Hematopoietic multipotent progenitor cell treated with erythropoietin and hydrocortisone succinate and interleukin-3 and kit ligand, for 8 days (in vitro differentiated cells): ENCODE measurements around the gene GARIN6.
"Not testable (repeated sequence)": the region's sequence is repeated elsewhere in the genome, so short reads cannot be mapped to it uniquely, and the experiment has no call there.

Experiments
- DNase-seq: peaks from one replicate; pipeline ENCODE4 v3.0.0-alpha.2; 2015

The GARIN6 gene

DNA sequence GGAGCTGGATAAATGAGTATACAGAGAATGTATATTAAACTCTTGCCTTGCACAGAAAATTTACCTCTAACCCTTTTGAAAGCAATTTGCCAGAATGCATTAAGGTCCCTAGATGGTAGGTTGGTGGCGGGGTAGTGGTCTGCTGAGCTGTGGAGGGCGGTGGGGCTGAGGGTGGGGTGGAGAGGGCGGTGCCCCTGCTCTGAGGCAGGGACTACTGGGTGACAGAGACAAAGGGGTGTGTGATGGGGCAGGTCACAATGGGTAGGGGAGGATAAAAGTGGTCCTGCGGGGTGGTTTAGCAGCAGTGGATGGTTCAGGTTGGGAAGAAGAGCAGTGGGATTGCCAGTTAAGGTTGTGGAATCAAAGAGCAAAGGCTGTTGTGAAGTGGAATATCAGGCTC, at the start of gene GARIN6:
TSS of gene GARIN6 (plus strand) at position 301 of the 400 bp plus-strand sequence. CDS start 422 bp downstream, outside the sequence.
- DNase-seq: no peak

DNA sequence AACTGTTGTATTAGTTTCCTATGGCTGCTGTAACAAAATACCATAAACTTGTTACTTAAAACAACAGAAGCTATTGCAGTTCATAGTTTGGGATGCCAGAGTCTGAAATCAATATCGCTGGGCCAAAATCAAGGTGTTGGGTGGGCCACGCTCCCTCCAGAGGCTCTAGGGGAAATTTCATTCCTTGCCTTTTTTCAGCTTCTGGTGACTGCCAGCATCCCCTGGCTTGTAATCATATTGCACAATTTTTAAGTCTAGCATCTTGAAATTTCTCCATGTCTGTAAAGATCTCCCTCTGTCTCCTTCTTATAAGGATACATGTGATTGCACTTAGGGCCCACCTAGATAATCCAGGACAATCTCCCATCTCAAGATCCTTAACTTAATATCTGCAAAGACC, 48.8 kb upstream of the GARIN6 start:
- DNase-seq: no peak

DNA sequence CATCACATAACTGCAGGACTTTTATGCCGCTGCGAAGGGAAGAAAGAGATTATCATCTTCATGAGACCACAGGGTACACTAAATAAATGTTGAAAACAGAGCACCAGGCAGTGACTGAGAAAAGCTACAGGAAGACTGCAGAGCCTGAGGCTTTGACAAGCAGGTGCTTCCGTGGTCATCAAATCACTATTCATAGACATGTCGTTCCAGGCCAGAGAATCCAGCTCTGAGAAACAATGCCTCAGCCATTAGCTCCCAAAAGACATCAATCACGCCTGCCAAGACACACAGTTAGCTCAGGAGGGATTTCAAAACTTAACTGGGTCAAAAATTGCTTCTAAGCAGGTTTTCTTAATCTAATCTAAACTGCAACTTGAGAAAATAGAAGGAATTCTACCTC, 47.2 kb upstream of the GARIN6 start:
- no peak for DNase-seq

DNA sequence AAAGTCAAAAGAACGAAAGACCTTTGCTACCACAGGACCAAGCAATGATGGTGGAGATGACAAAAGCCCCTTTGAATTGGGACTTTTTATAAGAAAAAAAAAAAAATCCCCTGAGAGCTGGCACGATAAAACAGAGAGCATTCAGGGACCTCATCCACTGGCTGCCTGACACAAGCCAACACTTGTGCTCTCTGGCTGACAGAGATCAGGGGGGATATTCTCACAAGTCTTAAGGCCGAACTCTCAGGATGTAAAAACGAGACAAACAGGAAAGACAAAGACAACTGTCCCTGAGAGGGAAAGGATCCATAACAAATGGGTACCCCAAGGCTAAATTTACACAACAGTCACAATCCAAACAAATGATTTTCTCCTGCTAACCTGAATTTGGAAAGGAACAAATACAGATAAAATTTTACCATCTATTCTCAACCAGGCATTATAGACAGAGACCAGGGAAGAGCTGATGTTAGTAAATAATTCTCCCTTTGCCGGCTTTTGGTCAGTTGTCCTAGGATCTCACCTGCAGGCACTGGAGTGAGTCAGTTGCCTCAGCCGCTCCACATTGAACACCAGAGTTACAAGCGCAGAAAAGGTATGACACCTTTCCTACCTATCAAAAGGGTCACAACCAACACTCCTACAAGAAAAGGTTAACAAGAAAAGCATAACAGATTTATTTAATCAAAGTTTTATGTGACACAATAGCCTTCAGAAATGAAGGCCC, 37.9 kb upstream of the GARIN6 start:
- DNase-seq: no peak

DNA sequence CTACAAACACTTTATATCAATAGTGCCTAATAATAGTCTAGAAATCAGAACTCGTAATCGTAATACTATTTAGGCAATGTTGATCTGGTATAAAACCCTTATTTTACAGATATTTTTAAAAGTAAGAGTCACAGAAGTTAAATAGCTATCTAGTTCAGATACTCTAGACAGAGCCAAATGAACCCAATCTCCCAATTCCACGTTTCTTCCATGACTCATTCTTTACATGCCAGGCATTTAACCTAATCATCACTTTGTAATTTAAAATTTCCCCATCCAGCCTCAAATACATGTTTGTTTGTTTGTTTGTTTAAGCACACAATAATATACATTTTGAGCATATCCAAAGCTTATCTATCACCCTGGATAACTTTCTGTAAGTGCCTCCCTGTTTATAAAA, 36.4 kb upstream of the GARIN6 start:
- DNase-seq: no peak

DNA sequence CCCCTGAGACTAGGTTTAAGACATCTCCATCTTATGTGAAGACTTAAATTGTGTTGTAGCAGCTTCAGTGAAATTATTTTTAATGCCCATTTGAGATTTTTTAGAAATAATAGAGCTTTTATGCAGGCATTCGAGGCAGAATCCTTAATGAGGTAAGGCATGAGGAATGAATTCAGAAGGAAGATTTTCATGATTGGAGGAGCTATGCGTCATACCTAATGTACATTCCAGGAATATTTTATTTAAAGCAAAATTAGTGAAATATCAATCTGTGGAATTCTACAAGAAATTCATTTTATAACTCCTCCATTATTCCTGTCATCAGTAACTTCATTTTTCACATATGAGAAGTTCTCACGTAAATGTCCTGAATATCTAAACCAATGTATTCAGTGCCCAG, 36.0 kb upstream of the GARIN6 start:
- no peak for DNase-seq

DNA sequence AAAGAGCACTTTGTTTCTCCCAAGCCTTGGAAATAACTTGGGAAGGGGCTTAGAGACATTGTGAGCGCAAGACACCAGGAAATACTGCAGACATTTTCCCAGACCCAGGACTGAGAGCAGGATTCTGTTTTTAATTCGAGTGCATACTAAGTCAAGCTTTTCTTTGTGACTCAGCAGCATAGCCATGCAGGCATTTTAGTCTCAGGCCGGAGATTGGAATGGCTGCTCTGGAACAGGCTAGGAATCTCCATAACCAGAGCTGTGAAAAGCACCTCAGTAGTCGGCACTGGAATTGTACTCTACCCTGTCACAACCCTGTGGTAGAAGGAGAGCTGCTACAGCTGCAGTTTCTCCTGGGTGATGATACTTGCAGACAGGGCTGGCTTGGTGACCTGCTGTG, 28.9 kb upstream of the GARIN6 start:
- DNase-seq: no peak

DNA sequence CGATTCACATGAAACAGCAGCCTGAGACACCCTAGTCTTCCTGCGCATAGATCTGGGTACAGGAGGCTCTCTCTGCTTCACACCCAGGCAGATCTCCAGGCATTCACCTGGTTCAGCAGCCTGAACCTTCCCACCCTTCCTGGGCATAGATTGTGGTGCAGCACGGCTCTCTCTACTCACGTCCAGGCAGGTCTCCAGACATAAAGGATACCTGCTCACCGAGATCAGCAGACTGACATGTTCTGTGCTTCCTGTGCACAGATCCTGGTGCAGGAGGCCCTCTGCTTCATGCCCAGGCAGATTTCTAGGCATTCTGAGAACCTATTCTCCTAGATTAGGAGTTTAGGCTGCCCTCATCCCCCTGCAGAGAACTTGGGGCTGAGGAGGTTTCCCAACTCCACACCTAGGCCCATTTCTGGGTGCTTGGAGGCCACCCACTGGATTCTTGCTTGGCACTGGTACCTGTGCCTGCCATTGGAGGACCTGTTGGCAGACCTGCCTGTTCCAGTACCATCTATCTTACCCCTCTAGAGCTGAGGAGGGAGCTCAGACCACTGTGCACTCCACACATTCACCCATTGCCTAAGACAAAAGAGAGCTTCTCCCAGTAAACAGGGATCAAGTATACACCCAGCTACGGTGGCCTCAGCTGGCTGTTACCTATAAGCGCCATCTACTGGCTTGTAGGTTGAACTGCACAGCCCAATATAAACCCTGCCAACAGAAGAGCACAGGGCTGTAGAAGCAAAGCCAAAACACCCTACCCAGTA, 28.0 kb upstream of the GARIN6 start:
- DNase-seq: peak; percentile 32

DNA sequence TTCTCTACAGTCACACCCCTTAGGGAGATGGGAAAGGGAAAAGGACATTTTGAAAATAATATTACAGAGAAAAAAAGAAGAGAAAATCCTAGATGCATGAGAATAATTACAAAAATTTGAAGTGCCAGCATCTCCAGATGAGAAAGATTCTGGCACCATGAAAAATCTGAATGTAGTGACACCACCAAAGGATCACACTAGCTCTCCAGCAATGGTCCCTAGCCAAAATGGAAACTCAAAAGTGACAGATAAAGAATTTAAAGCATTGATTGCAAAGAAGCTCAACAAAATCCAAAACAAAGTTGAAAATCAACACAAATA, 27.4 kb upstream of the GARIN6 start:
- no peak for DNase-seq

DNA sequence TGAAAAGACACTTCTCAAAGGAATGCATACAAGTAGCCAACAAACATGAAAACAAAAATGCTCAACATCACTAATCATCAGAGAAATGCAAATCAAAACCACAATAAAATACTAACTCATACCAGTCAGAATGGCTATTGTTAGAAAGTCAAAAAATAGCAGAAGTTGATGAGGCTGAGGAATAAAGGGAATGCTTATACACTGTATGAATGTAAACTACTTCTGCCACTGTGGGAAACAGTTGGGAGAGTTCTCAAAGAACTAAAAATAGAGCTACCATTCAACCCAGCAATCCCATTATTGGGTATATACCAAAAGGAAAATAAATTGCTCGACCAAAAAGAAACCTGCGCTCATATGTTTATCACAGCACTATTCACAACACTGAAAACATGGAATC, 23.0 kb upstream of the GARIN6 start:
- DNase-seq: not testable (repeated sequence)

DNA sequence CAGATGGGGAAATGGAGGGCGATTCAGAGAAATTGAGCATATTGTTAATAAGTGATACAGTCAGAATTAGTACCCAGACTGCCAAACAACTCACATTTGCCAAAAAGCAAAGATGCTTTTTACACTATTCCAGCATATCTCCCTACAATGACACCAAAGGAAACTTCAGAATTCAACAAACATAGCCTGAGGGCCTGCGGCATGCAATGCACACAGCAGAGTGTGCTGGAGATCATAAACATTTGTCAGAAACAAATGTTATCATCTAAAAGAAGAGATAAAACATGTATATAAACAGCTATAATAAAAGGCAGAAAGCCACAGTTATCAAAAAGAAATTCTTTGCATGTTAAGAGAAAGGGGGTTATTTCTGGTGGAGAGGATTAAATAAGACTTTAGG, 20.1 kb upstream of the GARIN6 start:
- no peak for DNase-seq

DNA sequence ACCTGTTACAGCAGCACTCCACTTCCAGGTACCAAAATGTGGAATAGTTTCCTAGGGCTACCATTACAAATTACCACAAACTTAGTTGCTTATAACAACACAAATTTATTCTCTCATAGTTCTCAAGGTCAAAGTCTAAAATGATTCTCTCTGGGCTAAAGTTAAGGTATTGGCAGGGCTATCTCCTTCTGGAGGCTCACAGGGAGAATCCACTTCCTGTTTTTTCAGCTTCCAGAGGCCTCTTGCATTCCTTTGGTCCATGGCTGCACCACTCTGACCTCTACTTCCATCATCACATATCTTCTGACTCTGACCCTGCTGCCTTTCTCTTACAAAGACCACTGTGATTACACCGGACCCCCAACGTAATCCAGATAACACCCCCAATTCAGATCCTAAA, 2.9 kb upstream of the GARIN6 start:
- no peak for DNase-seq

DNA sequence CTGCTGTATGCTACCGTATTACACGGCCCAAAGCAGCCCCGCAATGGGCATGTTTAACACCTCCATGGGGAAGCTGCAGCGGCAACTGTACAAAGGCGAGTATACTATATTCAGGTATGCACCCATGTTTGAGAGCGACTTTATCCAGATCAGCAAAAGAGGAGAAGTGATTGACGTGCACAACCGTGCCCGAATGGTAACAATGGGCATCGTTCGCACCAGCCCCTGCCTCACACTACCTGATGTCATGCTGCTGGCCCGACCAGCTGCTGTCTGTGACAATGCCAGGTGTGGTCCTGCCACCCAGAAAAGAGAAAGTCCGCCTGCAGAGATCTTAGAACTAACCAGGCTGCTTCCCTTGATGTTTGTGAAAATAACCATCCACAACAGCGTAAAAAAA, 630 bp downstream of the GARIN6 start:
- no peak for DNase-seq

DNA sequence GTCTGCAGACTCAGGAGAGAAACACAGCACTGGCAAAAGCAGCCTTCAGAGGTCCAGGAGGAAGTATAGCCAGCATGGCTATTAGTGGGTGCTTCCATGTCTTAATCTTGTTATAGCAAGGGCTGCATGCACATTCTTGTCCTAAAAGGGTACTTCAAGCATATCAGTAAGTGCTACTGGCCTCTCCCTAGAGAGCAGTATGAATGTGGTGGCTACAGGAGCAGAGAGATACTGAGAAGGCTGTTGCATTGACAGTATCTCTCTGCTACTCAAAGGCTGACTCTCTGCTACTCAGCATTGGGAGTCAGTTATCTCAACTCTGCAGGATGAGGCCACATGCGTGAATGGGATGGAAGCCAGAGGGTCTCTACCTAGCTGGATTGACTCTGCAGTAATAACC, 2.0 kb downstream of the GARIN6 start:
- no peak for DNase-seq

DNA sequence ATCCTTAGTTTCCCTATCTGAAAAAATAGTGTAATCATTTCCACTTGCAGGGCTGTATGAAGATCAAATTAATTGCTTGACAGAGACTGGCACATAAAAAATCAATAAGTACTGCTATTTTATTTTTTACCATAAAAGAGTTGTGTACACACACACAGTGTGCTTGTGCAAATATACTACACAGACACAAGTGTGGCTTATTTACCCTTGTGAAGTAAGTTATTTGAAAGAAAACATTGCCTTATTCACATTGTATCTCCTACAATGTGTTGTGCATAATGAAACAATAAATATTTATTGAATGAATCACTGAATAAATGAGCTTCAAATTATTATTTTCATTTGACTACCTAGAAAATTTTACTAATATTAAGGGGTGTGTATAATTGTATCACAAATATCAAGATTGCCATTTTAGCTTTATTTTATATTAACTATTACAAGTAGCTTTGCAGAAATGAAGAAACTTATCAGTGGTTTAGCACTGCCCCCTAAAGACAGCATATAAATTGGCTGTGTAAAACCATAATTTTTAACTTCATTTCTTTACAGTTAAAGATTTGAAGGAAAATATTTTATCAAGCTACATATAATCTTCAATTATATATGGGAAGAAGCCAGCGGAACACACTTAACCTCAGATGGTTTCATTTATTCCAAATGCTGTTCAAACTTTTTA, 11.3 kb downstream of the GARIN6 start:
- no peak for DNase-seq

DNA sequence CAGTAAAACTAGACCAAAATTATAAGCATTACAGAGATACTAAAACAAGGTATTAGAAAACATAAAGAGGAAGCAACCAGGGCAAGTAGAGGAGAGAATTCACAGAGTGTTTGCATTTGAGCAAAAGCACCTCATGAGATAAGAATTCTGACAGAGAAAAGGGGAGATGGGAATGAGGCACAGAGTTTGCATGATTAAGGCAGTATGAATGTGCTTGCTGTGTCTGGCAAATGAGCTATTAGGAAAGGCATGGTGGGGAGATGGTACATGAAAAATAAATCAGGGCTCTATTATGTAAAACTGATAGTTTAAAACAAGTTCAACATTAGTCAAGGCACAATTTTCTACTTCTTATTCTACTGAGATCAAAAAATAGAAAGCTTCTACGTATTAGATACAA, 23.1 kb downstream of the GARIN6 start:
- no peak for DNase-seq

DNA sequence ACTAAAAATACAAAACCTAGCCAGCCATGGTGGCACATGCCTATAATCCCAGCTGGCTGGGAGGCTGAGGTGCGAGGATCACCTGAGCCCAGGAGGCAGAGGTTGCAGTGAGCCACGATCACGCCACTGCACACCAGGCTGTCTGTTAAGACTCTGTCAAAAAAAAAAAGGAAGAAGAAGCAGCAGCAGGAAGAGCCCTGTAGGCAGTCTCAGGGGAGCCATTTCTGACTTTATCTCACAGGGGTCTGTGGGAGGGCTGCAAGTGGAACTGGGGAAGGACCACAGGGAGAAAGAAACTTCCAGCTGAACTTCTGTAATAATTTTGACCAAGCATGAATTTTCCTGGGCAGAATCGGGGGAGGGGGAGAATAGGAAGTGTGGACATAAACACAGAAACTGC, 32.7 kb downstream of the GARIN6 start:
- no peak for DNase-seq

DNA sequence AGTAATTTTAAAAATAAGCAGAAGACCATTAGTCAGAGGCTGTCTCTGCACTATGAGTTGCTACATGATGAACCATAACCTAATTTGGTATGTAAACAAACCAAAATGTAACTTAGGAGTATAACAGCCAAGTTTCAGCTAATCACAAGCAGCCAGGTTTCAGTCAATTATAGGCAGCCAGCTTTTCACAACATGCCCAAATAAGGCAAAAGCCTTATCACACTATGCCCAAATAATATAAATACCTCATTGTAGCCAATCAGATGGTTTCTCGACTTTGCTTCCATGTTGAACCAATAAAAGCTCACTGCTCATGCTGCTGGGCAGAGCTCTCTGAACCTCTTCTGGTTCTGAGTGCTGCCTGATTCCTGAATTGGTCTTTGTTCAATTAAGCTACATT, 38.6 kb downstream of the GARIN6 start:
- DNase-seq: no peak

DNA sequence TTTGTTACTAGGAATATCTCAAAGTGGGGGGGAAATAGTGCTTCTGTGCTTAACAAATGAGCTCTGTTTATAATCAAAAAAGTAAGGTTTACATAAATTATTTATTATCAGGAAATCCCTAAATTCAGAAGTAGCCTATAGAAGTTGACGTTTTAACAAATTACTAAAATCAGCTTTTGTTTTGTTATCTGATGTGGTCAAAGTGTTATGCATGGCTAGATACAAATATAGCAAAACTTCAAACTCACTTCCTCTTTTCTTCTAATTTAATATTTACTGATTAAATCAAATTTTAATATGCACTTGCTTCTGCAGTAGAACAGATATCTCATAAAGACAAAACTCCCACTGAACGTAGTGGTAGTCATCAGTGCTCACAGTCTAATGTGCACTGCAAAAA, 47.5 kb downstream of the GARIN6 start:
- DNase-seq: no peak
